Mucosa of descending colon (tissue), 3 donors: Measurements from ENCODE around the gene KCNA2. TPM values are rescaled to one million over a fixed set of nuclear protein-coding genes. Genes with fewer than 3 reads are reported as not detected.

Source experiments
- ATAC-seq: fragments of 200-7000 bp; cut with Tn5 transposase; one replicate; pipeline ENCODE4 v1.9.1; 2020; ENCODE audit warnings: mild to moderate bottlenecking, moderate library complexity
- DNase-seq, 3 donors: peaks; one replicate each; pipeline ENCODE4 v3.0.0-alpha.2; 2020
- H3K36me3 ChIP-seq: fragments of 200-600 bp; one replicate; pipeline ENCODE4 v1.8.0; 2021; ENCODE audit warnings: low read depth, mild to moderate bottlenecking
- H3K4me1 ChIP-seq: fragments of 200-600 bp; one replicate; pipeline ENCODE4 v1.8.0; 2021; ENCODE audit warnings: low read depth, mild to moderate bottlenecking
- H3K4me3 ChIP-seq: fragments of 200-600 bp; one replicate; pipeline ENCODE4 v1.8.0; 2021; ENCODE audit warnings: mild to moderate bottlenecking
- H3K9me3 ChIP-seq: fragments of 200-600 bp; one replicate; pipeline ENCODE4 v1.8.0; 2021; ENCODE audit warnings: mild to moderate bottlenecking
- CTCF ChIP-seq: fragments of 200-600 bp; IDR thresholded peaks from one replicate; pipeline ENCODE4 v1.8.0; 2022; ENCODE audit warnings: antibody characterized with exemption, mild to moderate bottlenecking
- intact Hi-C, 2 donors: fragments of 100-400 bp; cut with DNase I in 1 of 2; cut with micrococcal nuclease in 1 of 2; formaldehyde crosslinking; loops; one replicate each; pipeline versions ENCODE4 v1.11.0 to v1.11.1; 2022; cut with DNase I, micrococcal nuclease
- total RNA-seq, 3 donors: library from RNA; stranded (reverse); fragmentation: NEBNext Ultra II Directional in 2 of 3; extraction: Animal tissue kit (Norgen Biotek cat#: 25700) in 2 of 3; gene quantifications; one replicate each; pipeline versions ENCODE4 v1.2.1 to v1.2.4, GENCODE V29; 2021 to 2023
- donor health status: DM: no; HTN: no; CAD: no; lungs with moderate emphysema.
- donor health status: DM: no; HTN: no; CAD: no.
- donor health status: DM: no; HTN: yes; CAD: no.

KCNA2 gene
- total RNA-seq, 3 donors from 2014 or later = 0.12 to 4.7 (median 0.46) TPM

- H3K4me1 ChIP-seq = peaks cover 9% of the 10 kb centered on the region
- no peak for DNase-seq
- ATAC-seq = no peak
- intact Hi-C loops = loop anchor here in 1 of 2 donors (5.0 kb wide), 1 partner anchor 134 kb away; no protein-coding TSS in a partner anchor
- no peak overlapping the region for H3K4me3 ChIP-seq
- TF ChIP-seq CTCF = no peak
- H3K9me3 ChIP-seq = no peaks in the 10 kb centered on the region
- H3K36me3 ChIP-seq = no peaks in the 10 kb centered on the region
These were observed 27.5 kb upstream of the KCNA2 start for GRCh38 chr1:110633646-110634030.

- no peak overlapping the region for H3K4me3 ChIP-seq
These were observed 25.9 kb upstream of the KCNA2 start for GRCh38 chr1:110631836-110632620.

GRCh38 chr1:110630839-110631663 lies 24.9 kb upstream of the KCNA2 start:
- Histone ChIP-seq H3K4me1 (peaks cover 6% of the 10 kb centered on the region), H3K9me3 (no peaks in the 10 kb centered on the region), H3K4me3 (no peak overlapping the region), H3K36me3 (no peaks in the 10 kb centered on the region)
- peak; percentile 71 for TF ChIP-seq CTCF
- intact Hi-C loops = loop anchor here in 1 of 2 donors (5.0 kb wide), 1 partner anchor 136 kb away; no protein-coding TSS in a partner anchor
- peak; percentile 82 to 84 (median 83) for DNase-seq
- peak; percentile 91 for ATAC-seq

More at GRCh38 chr1:110631836-110632620, 25.9 kb upstream of the KCNA2 start:
- intact Hi-C loops = loop anchor here in 1 of 2 donors (5.0 kb wide), 1 partner anchor 135 kb away; no protein-coding TSS in a partner anchor
- ATAC-seq (no peak), DNase-seq (no peak)
- Histone ChIP-seq H3K36me3 (no peaks in the 10 kb centered on the region), H3K4me1 (peaks cover 7% of the 10 kb centered on the region), H3K9me3 (no peaks in the 10 kb centered on the region)
- TF ChIP-seq CTCF = no peak

- DNase-seq (no peak), ATAC-seq (no peak)
- no peaks in the 10 kb centered on the region for H3K9me3 ChIP-seq
- H3K4me3 ChIP-seq = no peak overlapping the region
- TF ChIP-seq CTCF = no peak
- no peaks in the 10 kb centered on the region for H3K4me1 ChIP-seq
- no peaks in the 10 kb centered on the region for H3K36me3 ChIP-seq
- intact Hi-C loops = no loop called here
These were observed 22.4 kb upstream of the KCNA2 start for GRCh38 chr1:110628323-110629105.

- H3K9me3 ChIP-seq = no peaks in the 10 kb centered on the region
- ATAC-seq = no peak
These were observed 21.6 kb upstream of the KCNA2 start for GRCh38 chr1:110627764-110628163.

More at GRCh38 chr1:110627764-110628163, 21.6 kb upstream of the KCNA2 start:
- H3K36me3 ChIP-seq = no peaks in the 10 kb centered on the region
- H3K4me3 ChIP-seq = no peak overlapping the region
- intact Hi-C loops = no loop called here
- no peaks in the 10 kb centered on the region for H3K4me1 ChIP-seq
- no peak for DNase-seq
- no peak for TF ChIP-seq CTCF
